HG03095 (cell line): ENCODE results near the gene SYT10.
"Not testable (repeated sequence)": the region's sequence is repeated elsewhere in the genome, so short reads cannot be mapped to it uniquely, and the experiment has no call there.

ENCODE experiments used
- ATAC-seq: cut with Tn5 transposase; IDR thresholded peaks from one replicate; pipeline ENCODE4 v1.9.1; 2021; ENCODE audit warnings: moderate library complexity; ENCODE audit not compliant: unreplicated experiment

SYT10 gene

GRCh38 chr12:33357181-33357580 lies 82.4 kb downstream of the SYT10 start:
- no peak for ATAC-seq

DNA sequence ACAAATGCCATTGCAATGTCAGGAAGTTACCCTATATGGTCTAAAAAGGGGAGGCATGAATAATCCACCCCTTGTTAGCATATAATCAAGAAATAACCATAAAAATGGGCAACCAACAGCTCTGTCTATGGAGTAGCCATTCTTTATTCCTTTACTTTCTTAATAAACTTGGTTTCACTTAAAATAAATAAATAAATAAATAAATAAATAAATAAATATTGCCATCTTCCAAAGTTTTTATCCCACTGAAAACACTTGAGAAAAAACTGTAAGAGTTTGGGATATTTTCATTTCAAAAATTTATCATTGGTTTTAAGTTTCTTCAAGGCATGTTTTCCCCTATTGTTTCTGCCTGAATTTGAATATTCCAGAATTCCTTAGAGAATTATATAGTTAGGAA lies 89.8 kb downstream of the SYT10 start:
- no peak for ATAC-seq

- ATAC-seq = not testable (repeated sequence)
Measured at GRCh38 chr12:33331961-33332398, 107.6 kb downstream of the SYT10 start.

- no peak for ATAC-seq
Measured at GRCh38 chr12:33330940-33331339, 108.7 kb downstream of the SYT10 start.
